HepG2 (cell line): ENCODE measurements around the gene BCL6. TPM values are rescaled to one million over a fixed set of nuclear protein-coding genes. Genes with fewer than 3 reads are reported as not detected.
A peak's percentile ranks its signal among the peaks of the same experiment; 100 is the strongest.

ENCODE experiments used
- AGO2 ChIP-seq: fragments of 200-400 bp; formaldehyde crosslinking; optimal IDR thresholded peaks from 2 replicates; pipeline ENCODE3; 2017; ENCODE audit warnings: mild to moderate bottlenecking, low read depth, low read length, moderate library complexity
- ASH2L ChIP-seq: fragments of 300-600, 200-600 bp; sonication (generic); IDR thresholded peaks from 2 replicates; pipeline ENCODE4 v1.7.0; 2017; ENCODE audit warnings: low read depth, mild to moderate bottlenecking, moderate library complexity, mixed read lengths, low read length; ENCODE audit not compliant: insufficient read length
- ATF3 ChIP-seq: sonication (generic); formaldehyde crosslinking; IDR thresholded peaks from 2 replicates; pipeline ENCODE4 v1.4.0; 2020; ENCODE audit warnings: missing genetic modification reagents
- ATF7-NPFF ChIP-seq: sonication (generic); formaldehyde crosslinking; IDR thresholded peaks from 2 replicates; pipeline ENCODE4 v1.8.1; 2023; ENCODE audit warnings: mild to moderate bottlenecking, low read depth, missing genetic modification reagents, moderate library complexity
- CBX1 ChIP-seq: IDR thresholded peaks from one replicate; pipeline ENCODE4 v1.6.1; 2016; ENCODE audit warnings: antibody characterized with exemption, low read depth
- HDAC2 ChIP-seq: sonication (generic); formaldehyde crosslinking; IDR thresholded peaks from 2 replicates; pipeline ENCODE4 v1.4.0; 2020; ENCODE audit warnings: missing genetic modification reagents
- IRX3 ChIP-seq: sonication (generic); formaldehyde crosslinking; IDR thresholded peaks from 2 replicates; pipeline ENCODE4 v1.8.1; 2023; ENCODE audit warnings: mild to moderate bottlenecking, low read depth, missing genetic modification reagents, borderline replicate concordance
- JUN ChIP-seq: sonication (generic); formaldehyde crosslinking; IDR thresholded peaks from 2 replicates; pipeline ENCODE4 v1.4.0; 2020; ENCODE audit warnings: mild to moderate bottlenecking, missing genetic modification reagents
- KMT2B ChIP-seq: IDR thresholded peaks from 2 replicates; pipeline ENCODE4 v1.6.1; 2016; ENCODE audit warnings: missing genetic modification reagents, missing compliant biosample characterization
- MLXIP ChIP-seq: sonication (generic); formaldehyde crosslinking; IDR thresholded peaks from 2 replicates; pipeline ENCODE4 v1.9.0; 2021; ENCODE audit warnings: missing genetic modification reagents, borderline replicate concordance
- NAIF1 ChIP-seq: sonication (generic); formaldehyde crosslinking; IDR thresholded peaks from 2 replicates; pipeline ENCODE4 v1.5.0; 2020; ENCODE audit warnings: mild to moderate bottlenecking, missing genetic modification reagents, borderline replicate concordance
- NCOR1 ChIP-seq: fragments of 200-600 bp; sonication (generic); IDR thresholded peaks from 2 replicates; pipeline ENCODE4 v1.7.0; 2017; ENCODE audit warnings: antibody characterized with exemption, low read length, borderline replicate concordance
- NFIC ChIP-seq: IDR thresholded peaks from 2 replicates; pipeline ENCODE4 v1.6.1; 2012; ENCODE audit warnings: mild to moderate bottlenecking, low read length, inconsistent platforms
- PHF8 ChIP-seq: sonication (generic); formaldehyde crosslinking; IDR thresholded peaks from 2 replicates; pipeline ENCODE4 v1.5.0; 2020; ENCODE audit warnings: missing genetic modification reagents
- POLR2AphosphoS2 ChIP-seq: IDR thresholded peaks from 2 replicates; pipeline ENCODE4 v1.6.1; 2011; ENCODE audit warnings: low read depth, low read length, improper control_type of control experiment
- RBAK ChIP-seq: sonication (generic); formaldehyde crosslinking; IDR thresholded peaks from 2 replicates; pipeline ENCODE4 v1.5.1; 2020; ENCODE audit warnings: mild to moderate bottlenecking, missing genetic modification reagents
- SRSF9 ChIP-seq: fragments of 200-400 bp; formaldehyde crosslinking; IDR thresholded peaks from 2 replicates; pipeline ENCODE4 v1.6.1; 2018; ENCODE audit warnings: borderline replicate concordance, mild to moderate bottlenecking, low read depth, low read length; ENCODE audit not compliant: insufficient read depth, poor library complexity, severe bottlenecking
- TEAD3 ChIP-seq: optimal IDR thresholded peaks from 2 replicates; pipeline ENCODE3; 2016; ENCODE audit warnings: borderline replicate concordance
- ZBTB20 ChIP-seq: sonication (generic); formaldehyde crosslinking; IDR thresholded peaks from 2 replicates; pipeline ENCODE4 v1.8.1; 2023; ENCODE audit warnings: missing genetic modification reagents, low read depth, mild to moderate bottlenecking, borderline replicate concordance
- ZNF414 ChIP-seq: sonication (generic); formaldehyde crosslinking; IDR thresholded peaks from 2 replicates; pipeline ENCODE4 v1.5.0; 2020; ENCODE audit warnings: missing genetic modification reagents
- ZNF512 ChIP-seq: sonication (generic); formaldehyde crosslinking; IDR thresholded peaks from 2 replicates; pipeline ENCODE4 v1.4.0; 2020; ENCODE audit warnings: mild to moderate bottlenecking, missing genetic modification reagents
- ZNF558 ChIP-seq: sonication (generic); formaldehyde crosslinking; IDR thresholded peaks from 2 replicates; pipeline ENCODE4 v1.9.0; 2022; ENCODE audit warnings: mild to moderate bottlenecking, missing genetic modification reagents, borderline replicate concordance
- ZNF839 ChIP-seq: sonication (generic); formaldehyde crosslinking; IDR thresholded peaks from 2 replicates; pipeline ENCODE4 v1.4.0; 2020; ENCODE audit warnings: missing genetic modification reagents, mild to moderate bottlenecking, borderline replicate concordance
- polyA plus RNA-seq, 8 experiments: library from polyadenylated mRNA; depleted of rRNA in 3 of 8; stranded (reverse) in 7 of 8; unstranded in 1 of 8; fragments of >200 nt; fragmentation: Illumina TruSeq in 4 of 8; extraction: Trizol in 4 of 8; gene quantifications; 2 replicates each; pipeline versions ENCODE4 v1.2.1 to v1.2.3, GENCODE V29; 2011 to 2016; ENCODE audit warnings: low read depth in 4 of 8, missing spikeins in 1 of 8, mixed read lengths in 1 of 8; ENCODE audit not compliant: insufficient read depth in 1 of 8
- total RNA-seq, 5 experiments: library from RNA; depleted of rRNA; stranded (reverse); fragments of >200 nt; fragmentation: Illumina TruSeq; extraction: Trizol; gene quantifications; 2 replicates each; pipeline ENCODE4 v1.2.3, GENCODE V29; 2016; ENCODE audit warnings: low read depth in 1 of 5

The BCL6 gene
- total and polyA plus RNA-seq, 2 of the 13 experiments (the other 11 are each of a cell fraction or from before 2014, with no cell fraction given), result 21.2 to 53.7 TPM

- no peak for TF ChIP-seq NFIC
- 0 out of 2 replicates have a peak, but pooled peaks have one; percentile 7 for TF ChIP-seq ATF3 (CRISPR knock-in tag)
- no peak for TF ChIP-seq MLXIP
- peak; percentile 44; the same call in 1 of the 2 replicates for TF ChIP-seq HDAC2 (CRISPR knock-in tag)
- TF ChIP-seq ZNF558 (CRISPR knock-in tag), result 0 out of 2 replicates have a peak, but pooled peaks have one; percentile 6
- TF ChIP-seq KMT2B (CRISPR knock-in tag), result 0 out of 2 replicates have a peak, but pooled peaks have one; percentile 22
- TF ChIP-seq ASH2L, result peak; percentile 78
- TF ChIP-seq AGO2, result peak; percentile 85
- 0 out of 2 replicates have a peak, but pooled peaks have one; percentile 27 for TF ChIP-seq ZBTB20 (CRISPR knock-in tag)
- no peak for TF ChIP-seq POLR2AphosphoS2
- no peak for TF ChIP-seq RBAK (CRISPR knock-in tag)
- peak; percentile 69; the same call in 1 of the 2 replicates for TF ChIP-seq ATF7-NPFF (CRISPR knock-in tag)
- TF ChIP-seq TEAD3 (CRISPR knock-in tag), result no peak
- no peak for TF ChIP-seq NCOR1
- 0 out of 2 replicates have a peak, but pooled peaks have one; percentile 11 for TF ChIP-seq IRX3 (CRISPR knock-in tag)
- 0 out of 2 replicates have a peak, but pooled peaks have one; percentile 12 for TF ChIP-seq ZNF414 (CRISPR knock-in tag)
- no peak for TF ChIP-seq ZNF839 (CRISPR knock-in tag)
- TF ChIP-seq NAIF1 (CRISPR knock-in tag), result no peak
- no peak for TF ChIP-seq CBX1
- no peak for TF ChIP-seq SRSF9
- TF ChIP-seq ZNF512, result no peak
- TF ChIP-seq JUN, result no peak
- TF ChIP-seq PHF8, result 0 out of 2 replicates have a peak, but pooled peaks have one; percentile 17
Observed at GRCh38 chr3:187740421-187741399, 4.6 kb downstream of the BCL6 start (continued).
